Memory B cell (primary cell): ENCODE data around the gene ZMYND19.

Experiments used
- ATAC-seq: fragments of 150-1000 bp; cut with Tn5 transposase; 2 replicates; pipeline ENCODE4 v1.10.0; 2021; ENCODE audit warnings: low read depth, mild to moderate bottlenecking, moderate library complexity
- DNase-seq, 2 donors: peaks; one replicate each; pipeline ENCODE4 v3.0.0; 2022; ENCODE audit warnings: low spot score in 2 of 2
- H3K27ac Mint-ChIP-seq: one replicate; pipeline ENCODE4 v1.8.0; 2022; ENCODE audit warnings: mild to moderate bottlenecking, moderate library complexity, mixed read lengths
- H3K27me3 Mint-ChIP-seq: one replicate; pipeline ENCODE4 v1.8.0; 2022; ENCODE audit warnings: mixed read lengths
- H3K36me3 Mint-ChIP-seq: one replicate; pipeline ENCODE4 v1.8.0; 2022; ENCODE audit warnings: mild to moderate bottlenecking, mixed read lengths
- H3K4me1 Mint-ChIP-seq: one replicate; pipeline ENCODE4 v1.8.0; 2022; ENCODE audit warnings: mixed read lengths
- H3K4me3 Mint-ChIP-seq: one replicate; pipeline ENCODE4 v1.8.0; 2022; ENCODE audit warnings: mild to moderate bottlenecking, moderate library complexity, mixed read lengths
- H3K9me3 Mint-ChIP-seq: one replicate; pipeline ENCODE4 v1.8.0; 2022; ENCODE audit warnings: mixed read lengths

The ZMYND19 gene

GRCh38 chr9:137588311-137588710, 2.0 kb downstream of the ZMYND19 start:
- DNase-seq: no peak
- Mint-ChIP-seq H3K9me3 (no peaks in the 10 kb centered on the region), H3K27ac (no peak overlapping the region), H3K4me1 (peaks cover 7% of the 10 kb centered on the region), H3K36me3 (peaks cover 9% of the 10 kb centered on the region), H3K4me3 (peak overlapping the region; percentile 51), H3K27me3 (no peaks in the 10 kb centered on the region)
- ATAC-seq: no peak

GRCh38 chr9:137586854-137587253, 3.5 kb downstream of the ZMYND19 start:
- ATAC-seq: no peak

GRCh38 chr9:137583957-137584356, 6.4 kb downstream of the ZMYND19 start:
- H3K4me1 Mint-ChIP-seq: peaks cover 3% of the 10 kb centered on the region
- no peak overlapping the region for H3K4me3 Mint-ChIP-seq
- H3K36me3 Mint-ChIP-seq: peaks cover 9% of the 10 kb centered on the region
- H3K27ac Mint-ChIP-seq: no peak overlapping the region
- no peaks in the 10 kb centered on the region for H3K27me3 Mint-ChIP-seq
- no peak for ATAC-seq
- no peak for DNase-seq
- H3K9me3 Mint-ChIP-seq: no peaks in the 10 kb centered on the region

More at GRCh38 chr9:137586854-137587253, 3.5 kb downstream of the ZMYND19 start:
- H3K9me3 Mint-ChIP-seq: no peaks in the 10 kb centered on the region
- peaks cover 7% of the 10 kb centered on the region for H3K4me1 Mint-ChIP-seq
- no peak overlapping the region for H3K4me3 Mint-ChIP-seq
- no peak overlapping the region for H3K27ac Mint-ChIP-seq
- no peaks in the 10 kb centered on the region for H3K27me3 Mint-ChIP-seq
- DNase-seq: no peak
- H3K36me3 Mint-ChIP-seq: peaks cover 9% of the 10 kb centered on the region

GRCh38 chr9:137583347-137583746, 7.0 kb downstream of the ZMYND19 start:
- peaks cover 9% of the 10 kb centered on the region for H3K36me3 Mint-ChIP-seq
- no peaks in the 10 kb centered on the region for H3K9me3 Mint-ChIP-seq
- peaks cover 3% of the 10 kb centered on the region for H3K4me1 Mint-ChIP-seq
- ATAC-seq: no peak
- H3K27ac Mint-ChIP-seq: no peak overlapping the region
- no peak overlapping the region for H3K4me3 Mint-ChIP-seq
- no peaks in the 10 kb centered on the region for H3K27me3 Mint-ChIP-seq
- no peak for DNase-seq

- no peak for ATAC-seq
- Mint-ChIP-seq H3K4me3 (no peak overlapping the region), H3K9me3 (no peaks in the 10 kb centered on the region), H3K4me1 (peaks cover 4% of the 10 kb centered on the region), H3K27me3 (no peaks in the 10 kb centered on the region), H3K36me3 (peaks cover 5% of the 10 kb centered on the region), H3K27ac (no peak overlapping the region)
- DNase-seq: no peak
Observed at GRCh38 chr9:137582286-137582860, 7.9 kb downstream of the ZMYND19 start.

GRCh38 chr9:137581361-137582285, 8.7 kb downstream of the ZMYND19 start:
- Mint-ChIP-seq H3K9me3 (no peaks in the 10 kb centered on the region), H3K27me3 (no peaks in the 10 kb centered on the region), H3K4me3 (no peak overlapping the region), H3K36me3 (peaks cover 5% of the 10 kb centered on the region), H3K27ac (no peak overlapping the region), H3K4me1 (peaks cover 8% of the 10 kb centered on the region)
- ATAC-seq: no peak
- DNase-seq: no peak

GRCh38 chr9:137580954-137581322, 9.4 kb downstream of the ZMYND19 start:
- no peak for DNase-seq
- Mint-ChIP-seq H3K27me3 (no peaks in the 10 kb centered on the region), H3K27ac (no peak overlapping the region), H3K4me1 (peaks cover 13% of the 10 kb centered on the region), H3K36me3 (peaks cover 1% of the 10 kb centered on the region), H3K4me3 (no peak overlapping the region), H3K9me3 (no peaks in the 10 kb centered on the region)
- ATAC-seq: no peak

GRCh38 chr9:137580209-137580953, 9.9 kb downstream of the ZMYND19 start:
- Mint-ChIP-seq H3K9me3 (no peaks in the 10 kb centered on the region), H3K4me3 (no peak overlapping the region), H3K36me3 (peaks cover 6% of the 10 kb centered on the region), H3K4me1 (peaks cover 18% of the 10 kb centered on the region), H3K27ac (no peak overlapping the region), H3K27me3 (no peaks in the 10 kb centered on the region)
- DNase-seq (no peak), ATAC-seq (no peak)

- H3K4me3 Mint-ChIP-seq: peak overlapping the region; percentile 74
- H3K9me3 Mint-ChIP-seq: no peaks in the 10 kb centered on the region
- no peaks in the 10 kb centered on the region for H3K27me3 Mint-ChIP-seq
- peaks cover 24% of the 10 kb centered on the region for H3K4me1 Mint-ChIP-seq
- H3K36me3 Mint-ChIP-seq: peaks cover 8% of the 10 kb centered on the region
- no peak for DNase-seq
- H3K27ac Mint-ChIP-seq: peak overlapping the region; percentile 41
- ATAC-seq: no peak
Observed at GRCh38 chr9:137579259-137579604, 11.1 kb downstream of the ZMYND19 start.

- Mint-ChIP-seq H3K27me3 (no peaks in the 10 kb centered on the region), H3K36me3 (peaks cover 10% of the 10 kb centered on the region), H3K9me3 (no peaks in the 10 kb centered on the region), H3K4me3 (peak within 1 kb of the TSS; percentile 74), H3K4me1 (peaks cover 24% of the 10 kb centered on the region), H3K27ac (peak within 1 kb of the TSS; percentile 41)
- DNase-seq (peak; percentile 95 to 98), ATAC-seq (peak; percentile 91)
Observed at GRCh38 chr9:137578518-137579258, 11.6 kb downstream of the ZMYND19 start, which contains the start of gene DPH7. TSS of gene DPH7 (minus strand) at chr9:137578925. CDS start at chr9:137578777, 148 bp downstream.

GRCh38 chr9:137575716-137576411, 14.4 kb downstream of the ZMYND19 start:
- H3K36me3 Mint-ChIP-seq: peaks cover 16% of the 10 kb centered on the region
- H3K4me1 Mint-ChIP-seq: peaks cover 24% of the 10 kb centered on the region
- peak overlapping the region; percentile 32 for H3K4me3 Mint-ChIP-seq
- no peaks in the 10 kb centered on the region for H3K9me3 Mint-ChIP-seq
- no peaks in the 10 kb centered on the region for H3K27me3 Mint-ChIP-seq
- H3K27ac Mint-ChIP-seq: peak overlapping the region; percentile 66
- DNase-seq (no peak), ATAC-seq (peak; percentile 21)

- Mint-ChIP-seq H3K4me1 (peaks cover 29% of the 10 kb centered on the region), H3K27ac (peak overlapping the region; percentile 66), H3K9me3 (no peaks in the 10 kb centered on the region), H3K4me3 (peak overlapping the region; percentile 19), H3K27me3 (no peaks in the 10 kb centered on the region), H3K36me3 (peaks cover 21% of the 10 kb centered on the region)
- ATAC-seq: peak; percentile 37
- DNase-seq: no peak
Observed at GRCh38 chr9:137575364-137575715, 15.0 kb downstream of the ZMYND19 start.

GRCh38 chr9:137574192-137574591, 16.1 kb downstream of the ZMYND19 start:
- Mint-ChIP-seq H3K4me1 (peaks cover 34% of the 10 kb centered on the region), H3K4me3 (no peak overlapping the region), H3K9me3 (peaks cover 3% of the 10 kb centered on the region), H3K36me3 (peaks cover 22% of the 10 kb centered on the region), H3K27me3 (no peaks in the 10 kb centered on the region), H3K27ac (no peak overlapping the region)
- DNase-seq (no peak), ATAC-seq (no peak)
